Posterior vena cava (tissue), 2 donors: ENCODE measurements around the gene SETD3. TPM values are rescaled to one million over a fixed set of nuclear protein-coding genes. Genes with fewer than 3 reads are reported as not detected.

ENCODE experiments used
- DNase-seq: peaks from one replicate; pipeline ENCODE4 v3.0.0-alpha.2; 2020; ENCODE audit warnings: low spot score
- intact Hi-C, 2 donors: fragments of 100-400 bp; cut with DNase I; formaldehyde crosslinking; loops; one replicate each; pipeline versions ENCODE4 v1.14.1 to v1.14.2; 2022 to 2023
- total RNA-seq, 2 donors: library from RNA; stranded (reverse); fragmentation: NEBNext Ultra II Directional; extraction: Animal tissue kit (Norgen Biotek cat#: 25700); gene quantifications; one replicate each; pipeline ENCODE4 v1.2.1, GENCODE V29; 2021
- donor health status: DM: yes; HTN: yes; CAD: no.
- donor health status: DM: yes; HTN: yes; CAD: no.

The SETD3 gene
- total RNA-seq, 2 donors from 2014 or later: 74.5 to 103 TPM

GRCh38 chr14:99518441-99519346 is 38.0 kb upstream of the SETD3 start:
- intact Hi-C loops: loop anchor here (2.0 to 10.0 kb wide), 2 partner anchors 108 to 366 kb away; no protein-coding TSS in a partner anchor
- DNase-seq: peak; percentile 92

GRCh38 chr14:99517643-99518381 is 37.2 kb upstream of the SETD3 start:
- intact Hi-C loops: loop anchor here (2.0 to 10.0 kb wide), 2 partner anchors 109 to 367 kb away; no protein-coding TSS in a partner anchor

GRCh38 chr14:99516871-99517642 is 36.4 kb upstream of the SETD3 start:
- DNase-seq: peak; percentile 73
- intact Hi-C loops: loop anchor here in 1 of 2 donors (10.0 kb wide), 1 partner anchor 368 kb away; no protein-coding TSS in a partner anchor

More at GRCh38 chr14:99517643-99518381, 37.2 kb upstream of the SETD3 start:
- DNase-seq: peak; percentile 77

- intact Hi-C loops: loop anchor here in 1 of 2 donors (10.0 kb wide), 1 partner anchor 368 kb away; no protein-coding TSS in a partner anchor
- peak; percentile 76 for DNase-seq
Observed at GRCh38 chr14:99516156-99516870, 35.7 kb upstream of the SETD3 start.

GRCh38 chr14:99515301-99516155 is 34.9 kb upstream of the SETD3 start:
- intact Hi-C loops: loop anchor here in 1 of 2 donors (10.0 kb wide), 1 partner anchor 369 kb away; no protein-coding TSS in a partner anchor
- DNase-seq: peak; percentile 77

GRCh38 chr14:99514552-99515300 is 34.1 kb upstream of the SETD3 start:
- intact Hi-C loops: loop anchor here in 1 of 2 donors (10.0 kb wide), 1 partner anchor 370 kb away; no protein-coding TSS in a partner anchor
- DNase-seq: peak; percentile 77

GRCh38 chr14:99513946-99514551 is 33.4 kb upstream of the SETD3 start:
- peak; percentile 76 for DNase-seq

GRCh38 chr14:99513183-99513694 is 32.6 kb upstream of the SETD3 start:
- intact Hi-C loops: loop anchor here in 1 of 2 donors (10.0 kb wide), 1 partner anchor 372 kb away; no protein-coding TSS in a partner anchor
- DNase-seq: peak; percentile 69

More at GRCh38 chr14:99513946-99514551, 33.4 kb upstream of the SETD3 start:
- intact Hi-C loops: loop anchor here in 1 of 2 donors (10.0 kb wide), 1 partner anchor 371 kb away; no protein-coding TSS in a partner anchor

- peak; percentile 60 for DNase-seq
- intact Hi-C loops: loop anchor here in 1 of 2 donors (10.0 kb wide), 1 partner anchor 372 kb away; no protein-coding TSS in a partner anchor
Observed at GRCh38 chr14:99512571-99513182, 32.0 kb upstream of the SETD3 start.

GRCh38 chr14:99512110-99512449 is 31.4 kb upstream of the SETD3 start:
- intact Hi-C loops: loop anchor here in 1 of 2 donors (10.0 kb wide), 1 partner anchor 373 kb away; no protein-coding TSS in a partner anchor
- no peak for DNase-seq

- DNase-seq: peak; percentile 83
- intact Hi-C loops: loop anchor here in 1 of 2 donors (10.0 kb wide), 1 partner anchor 373 kb away; no protein-coding TSS in a partner anchor
Observed at GRCh38 chr14:99511421-99512109, 30.9 kb upstream of the SETD3 start.

- DNase-seq: peak; percentile 73
- intact Hi-C loops: loop anchor here in 1 of 2 donors (10.0 kb wide), 1 partner anchor 374 kb away; no protein-coding TSS in a partner anchor
Observed at GRCh38 chr14:99510556-99511139, 30.0 kb upstream of the SETD3 start.

GRCh38 chr14:99509871-99510555 is 29.4 kb upstream of the SETD3 start:
- DNase-seq: peak; percentile 65
- intact Hi-C loops: loop anchor here in 1 of 2 donors (10.0 kb wide), 1 partner anchor 375 kb away; no protein-coding TSS in a partner anchor
